Heart left ventricle (tissue), 13 donors: ENCODE results near the gene GANC.

Source experiments
- POLR2A ChIP-seq, 2 donors: fragments of 450-650 bp; IDR thresholded peaks; one replicate each; pipeline ENCODE4 v1.6.1; 2017; ENCODE audit warnings: antibody characterized with exemption in 2 of 2, mild to moderate bottlenecking in 2 of 2, moderate library complexity in 2 of 2
- TF ChIP-seq, protein P1 (sequence below), 12 donors: fragments of 200-600 bp; sonication (generic) in 4 of 12; IDR thresholded peaks; one replicate each; pipeline versions ENCODE4 v1.5.0 to v1.8.0; 2018 to 2022; ENCODE audit warnings: antibody characterized with exemption in 12 of 12, mild to moderate bottlenecking in 5 of 12
- donor health status: ischemic (EF 13 %, LVEDD 7.1; RV severe dilation, severe dysfunction).
- donor health status: DM: no; HTN: yes; CAD: no.
- donor health status: DM: no; HTN: no; CAD: no.
- donor health status: ischemic (EF 25% LVEDD 6.9; RV normal size, moderate dysfunction).
- donor health status: ischemic (EF 25% LVEDD 5.7; RV mildly dilated, moderate dysfunction).
- donor health status: ischemic (EF 35%, LVEDD 5.7; RV mildly dilated, moderate dysfunction).
- donor health status: nonischemic (EF 11% LVEDD 7.7; RV severe dilation, severe dysfunction).
- donor health status: DM: yes; HTN: yes; CAD: no.
- donor health status: PGD.
- donor health status: ischemic (EF 29% LVEDD 5.4; RV normal size, mild dysfunction).
- donor health status: nonischemic (EF 23%, LVEDD 6.1; RV moderate dilation, normal function).

DNA sequence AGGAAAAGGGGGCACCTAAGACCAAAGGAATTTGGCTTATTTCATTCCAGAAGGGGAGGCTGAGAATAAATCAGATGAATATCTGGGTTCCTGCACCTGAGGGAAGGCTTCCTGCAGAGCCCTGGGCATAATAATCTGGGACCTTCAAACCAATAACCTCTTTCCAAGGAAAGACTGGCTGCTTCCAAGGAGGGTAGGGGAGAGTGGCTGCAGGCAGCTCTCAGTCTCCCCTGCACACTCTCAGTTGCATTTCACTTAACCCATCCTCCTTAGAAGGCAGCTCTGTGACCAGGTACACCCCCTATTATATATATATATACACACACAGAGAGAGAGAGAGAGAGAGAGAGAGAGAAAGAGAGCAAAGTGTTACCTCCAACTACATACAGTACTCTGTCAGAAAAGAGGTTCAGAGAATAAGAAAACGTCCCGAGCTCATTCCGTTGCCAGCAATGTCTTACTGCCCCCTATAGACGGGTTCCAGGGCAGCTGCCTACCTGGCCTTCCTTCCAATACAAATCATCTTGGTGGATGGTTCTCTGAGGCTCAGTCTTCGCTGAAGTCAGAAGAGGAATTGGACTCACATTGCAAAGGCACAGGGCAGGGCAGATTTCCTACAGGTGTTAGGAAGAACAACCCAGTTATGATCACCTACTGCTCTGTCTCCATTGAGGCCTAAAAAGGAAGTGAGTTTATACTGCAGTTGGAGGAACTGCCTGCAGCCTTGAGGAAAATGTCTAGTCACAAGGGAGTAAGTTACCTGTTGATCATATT is 112.4 kb downstream of the GANC start:
- TF ChIP-seq, protein P1, sequence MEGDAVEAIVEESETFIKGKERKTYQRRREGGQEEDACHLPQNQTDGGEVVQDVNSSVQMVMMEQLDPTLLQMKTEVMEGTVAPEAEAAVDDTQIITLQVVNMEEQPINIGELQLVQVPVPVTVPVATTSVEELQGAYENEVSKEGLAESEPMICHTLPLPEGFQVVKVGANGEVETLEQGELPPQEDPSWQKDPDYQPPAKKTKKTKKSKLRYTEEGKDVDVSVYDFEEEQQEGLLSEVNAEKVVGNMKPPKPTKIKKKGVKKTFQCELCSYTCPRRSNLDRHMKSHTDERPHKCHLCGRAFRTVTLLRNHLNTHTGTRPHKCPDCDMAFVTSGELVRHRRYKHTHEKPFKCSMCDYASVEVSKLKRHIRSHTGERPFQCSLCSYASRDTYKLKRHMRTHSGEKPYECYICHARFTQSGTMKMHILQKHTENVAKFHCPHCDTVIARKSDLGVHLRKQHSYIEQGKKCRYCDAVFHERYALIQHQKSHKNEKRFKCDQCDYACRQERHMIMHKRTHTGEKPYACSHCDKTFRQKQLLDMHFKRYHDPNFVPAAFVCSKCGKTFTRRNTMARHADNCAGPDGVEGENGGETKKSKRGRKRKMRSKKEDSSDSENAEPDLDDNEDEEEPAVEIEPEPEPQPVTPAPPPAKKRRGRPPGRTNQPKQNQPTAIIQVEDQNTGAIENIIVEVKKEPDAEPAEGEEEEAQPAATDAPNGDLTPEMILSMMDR (IDR thresholded peaks at IDR 0.05), result peak; percentile 26 to 64 (median 48)
- no peak for TF ChIP-seq POLR2A (IDR thresholded peaks at IDR 0.05)
